Epidermal melanocyte (primary cell): ENCODE data around the gene STX16.

ENCODE experiments used
- DNase-seq: peaks from one replicate; pipeline ENCODE4 v3.0.0; 2011; ENCODE audit warnings: low spot score; ENCODE audit not compliant: insufficient read length

Gene STX16

GRCh38 chr20:58697201-58697866, 46.3 kb downstream of the STX16 start:
- no peak for DNase-seq

DNA sequence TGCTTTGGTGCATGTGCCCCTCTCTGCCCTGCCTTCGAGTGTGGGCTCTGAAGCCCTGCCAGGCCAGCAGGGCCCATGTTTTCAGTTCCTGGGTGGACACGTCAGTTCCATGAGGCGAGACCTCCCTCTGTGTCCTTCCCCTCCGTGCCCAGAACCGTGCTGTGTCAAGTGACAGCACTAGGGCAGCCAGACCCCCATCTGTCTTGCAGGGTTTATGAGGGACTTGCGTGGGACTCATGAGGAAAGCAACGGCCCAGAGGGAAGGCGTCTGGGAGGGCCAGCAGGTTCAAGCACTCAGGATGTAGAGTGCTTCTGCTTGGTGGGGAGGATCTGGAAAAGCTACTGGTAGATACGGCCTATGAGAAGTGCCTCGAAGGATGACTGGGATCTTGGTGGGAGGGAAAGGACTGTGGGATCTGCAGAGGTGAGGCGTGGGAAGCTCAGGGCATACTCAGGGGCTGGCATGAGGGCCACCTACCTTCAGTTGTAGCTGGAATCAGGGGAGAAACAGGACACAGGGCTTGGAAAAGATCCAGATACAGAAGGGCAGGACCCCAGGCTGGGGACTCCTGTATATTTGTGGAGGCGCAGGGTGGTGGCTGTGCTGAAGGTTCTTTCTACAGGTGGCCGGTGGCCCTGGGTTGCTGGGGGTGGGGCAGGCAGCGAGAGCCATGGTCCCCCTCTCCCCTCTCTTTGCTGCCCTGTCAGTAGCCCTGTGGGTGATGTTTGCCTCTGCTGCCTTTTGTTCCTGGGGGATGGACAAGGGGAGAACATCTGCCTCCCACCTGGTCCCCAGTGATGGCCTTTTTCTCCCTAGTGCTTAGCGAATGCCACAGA, 47.0 kb downstream of the STX16 start:
- DNase-seq: no peak

GRCh38 chr20:58698741-58699622, 47.9 kb downstream of the STX16 start:
- DNase-seq: no peak

- no peak for DNase-seq
Measured at GRCh38 chr20:58699623-58700107, 48.6 kb downstream of the STX16 start.

DNA sequence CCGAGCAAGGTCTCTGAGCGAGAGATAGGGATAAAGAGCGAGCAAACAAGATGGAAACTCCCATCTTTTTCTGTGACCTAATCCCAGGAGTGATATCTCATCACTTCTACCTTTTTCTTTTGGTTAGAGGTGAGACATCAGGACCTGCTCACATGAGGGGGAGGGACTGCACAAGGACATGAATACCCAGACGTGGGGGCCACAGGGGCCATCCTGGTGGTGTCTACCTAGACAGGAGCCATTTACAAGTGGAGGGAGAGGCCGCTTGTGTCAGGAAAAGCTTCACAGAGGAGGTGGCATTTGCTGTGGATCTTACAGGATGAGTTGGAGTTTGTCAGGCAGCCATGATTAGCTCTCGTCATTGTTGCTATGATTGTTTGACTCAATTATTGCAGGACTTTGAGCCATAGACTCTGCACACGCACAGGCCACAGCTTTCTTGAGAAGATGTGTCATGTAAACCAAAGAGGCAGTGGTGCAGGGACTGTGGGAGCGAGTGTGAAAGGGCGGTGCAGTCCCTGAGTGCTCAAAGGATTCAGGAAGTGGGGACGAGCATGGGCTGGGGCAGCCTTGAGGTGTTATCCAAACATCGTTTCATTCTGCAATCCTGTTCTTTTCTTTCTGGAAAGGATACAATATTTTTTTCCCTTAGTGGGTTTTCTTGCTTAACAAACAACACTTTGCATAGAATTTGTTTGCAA, 49.2 kb downstream of the STX16 start:
- DNase-seq: no peak

DNA sequence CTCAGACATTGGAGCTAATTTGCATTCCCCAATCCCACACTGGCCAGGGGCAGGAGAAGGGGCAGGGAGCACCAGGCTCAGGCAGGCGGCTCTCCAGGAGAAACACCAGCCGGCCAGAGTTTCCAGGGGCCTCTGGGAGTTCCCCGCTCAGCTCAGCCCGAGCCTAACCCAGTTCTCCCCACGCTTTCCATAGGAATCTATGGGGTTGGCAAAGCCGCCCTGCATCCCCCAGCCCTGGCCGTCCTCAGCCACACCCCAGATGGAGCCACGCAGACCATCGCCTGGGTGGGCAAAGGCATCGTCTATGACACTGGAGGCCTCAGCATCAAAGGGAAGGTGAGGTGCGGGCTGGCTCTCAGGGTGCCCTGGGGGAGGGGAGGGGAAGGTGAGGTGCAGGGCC, 49.7 kb downstream of the STX16 start:
- no peak for DNase-seq

DNA sequence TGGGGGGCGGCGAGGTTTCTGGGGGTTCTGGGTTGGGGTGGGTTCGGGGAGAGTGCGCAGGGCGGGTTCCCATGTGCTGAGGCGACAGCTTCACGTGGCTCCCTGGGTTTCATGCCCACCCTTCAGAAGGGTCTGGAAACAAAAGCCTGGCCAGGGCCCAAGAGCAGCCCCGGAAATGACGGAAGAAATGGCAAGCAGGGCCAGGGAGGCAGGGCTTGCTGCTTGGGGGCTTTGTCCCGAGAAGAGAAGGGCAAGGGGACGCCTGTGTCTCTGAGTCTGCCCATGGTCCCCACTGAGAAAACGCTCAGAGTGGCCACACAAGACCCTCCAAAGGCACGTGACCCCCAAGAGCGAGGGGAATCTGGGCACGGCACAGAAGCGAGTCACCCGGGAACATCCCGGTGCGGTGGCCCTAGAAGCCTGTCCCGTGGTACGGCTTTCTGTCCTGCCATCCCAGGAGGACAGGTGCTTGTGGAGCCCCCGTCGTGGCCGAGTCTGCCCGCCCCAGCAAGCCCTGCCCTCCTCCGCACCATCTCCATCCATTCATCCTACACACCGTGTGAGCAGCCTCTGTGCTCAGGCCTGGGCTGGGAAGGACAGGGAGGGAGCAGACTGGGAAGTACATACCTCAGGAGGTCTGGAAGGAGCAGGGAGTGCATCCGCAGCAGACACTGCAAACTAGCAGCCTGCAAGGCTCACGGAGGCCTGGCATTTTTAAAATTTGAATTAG, 50.5 kb downstream of the STX16 start:
- no peak for DNase-seq

DNA sequence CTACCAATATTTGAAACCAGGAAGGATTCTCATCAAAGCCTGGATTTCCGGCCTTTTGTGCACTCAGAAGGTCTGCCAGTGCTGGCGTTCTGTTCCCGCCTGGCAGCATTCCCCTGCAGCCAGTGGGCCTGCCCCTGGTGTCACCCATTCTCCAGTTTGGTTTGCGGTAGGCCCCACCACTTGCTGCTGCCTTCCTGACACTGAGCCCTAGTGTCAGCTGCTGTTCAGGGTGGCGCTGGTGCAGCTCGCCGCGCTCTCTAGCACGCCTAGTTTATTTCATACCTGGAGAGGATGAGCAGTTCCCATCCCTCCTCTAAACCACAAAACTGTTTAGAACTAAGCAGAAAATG, 51.1 kb downstream of the STX16 start:
- no peak for DNase-seq

- no peak for DNase-seq
Measured at GRCh38 chr20:58702859-58703648, 52.0 kb downstream of the STX16 start.

GRCh38 chr20:58703765-58704371, 52.8 kb downstream of the STX16 start:
- DNase-seq: no peak

- no peak for DNase-seq
Measured at GRCh38 chr20:58705208-58705926, 54.3 kb downstream of the STX16 start.

DNA sequence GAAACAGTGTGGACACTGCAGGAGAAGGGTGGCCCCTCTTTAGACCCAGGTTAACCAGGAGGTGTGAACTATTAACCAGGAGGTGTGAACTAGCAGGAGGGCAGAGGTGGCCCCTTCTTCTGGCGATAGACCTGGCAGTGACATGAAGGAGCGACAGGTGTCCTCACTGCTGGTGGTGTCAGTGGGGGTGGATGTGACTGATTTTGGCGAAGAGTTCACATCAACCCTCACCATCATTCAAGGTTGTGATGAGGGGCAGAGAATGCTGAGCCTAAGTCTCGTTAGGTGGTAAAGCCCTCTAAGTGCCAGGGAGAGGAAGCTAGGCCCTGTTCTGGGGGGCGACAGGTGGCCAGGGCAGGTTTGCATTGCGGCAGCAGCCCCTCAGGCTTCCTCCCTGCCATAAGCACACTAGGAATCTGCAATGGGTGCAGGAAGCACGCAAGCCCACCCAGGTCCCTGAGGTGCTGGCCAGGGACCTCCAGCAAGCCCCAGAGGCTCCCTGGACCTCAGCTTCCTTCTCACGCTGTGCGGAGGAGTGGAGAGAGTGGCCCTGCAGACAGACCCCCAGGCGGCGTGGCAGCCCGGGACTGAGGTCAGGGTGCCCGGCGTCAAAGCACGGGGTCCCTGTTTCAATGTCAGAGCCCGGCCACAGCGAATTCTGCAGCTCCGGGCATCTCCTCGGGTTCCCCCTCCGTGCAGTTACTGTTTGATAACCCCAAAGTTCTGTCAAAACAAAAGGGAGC, 55.2 kb downstream of the STX16 start:
- DNase-seq: no peak

DNA sequence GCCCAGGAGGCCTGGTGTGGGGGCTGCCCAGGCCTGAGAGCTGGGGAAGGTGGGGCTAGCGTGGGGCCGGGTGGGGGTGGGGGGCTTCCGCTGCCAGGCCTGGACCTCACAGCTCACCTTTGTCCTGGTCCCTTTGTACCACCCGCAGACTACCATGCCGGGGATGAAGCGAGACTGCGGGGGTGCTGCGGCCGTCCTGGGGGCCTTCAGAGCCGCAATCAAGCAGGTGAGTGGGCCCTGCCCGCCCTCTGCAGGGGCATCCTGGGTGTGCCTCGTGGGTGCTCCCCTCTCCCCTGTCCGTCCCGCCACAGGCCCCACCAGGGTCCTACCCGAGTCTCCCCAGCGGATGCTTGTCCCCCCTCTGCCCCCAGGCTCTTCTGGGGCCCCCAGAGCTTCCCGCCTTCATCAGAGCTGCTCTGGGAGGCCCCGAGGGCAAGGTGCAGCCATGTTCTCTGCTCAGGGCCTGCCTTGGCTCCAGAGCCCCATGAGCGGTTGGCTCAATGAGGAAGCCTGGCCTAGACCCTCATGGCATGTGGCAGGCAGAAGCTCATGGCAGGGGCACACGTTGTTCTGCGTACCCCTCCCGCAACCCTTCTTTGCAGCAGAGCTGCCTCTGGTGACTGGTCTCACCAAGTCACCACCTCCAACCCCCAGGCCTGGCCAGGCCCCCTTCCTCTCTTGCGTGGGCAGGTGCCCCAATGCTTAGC, 56.0 kb downstream of the STX16 start:
- no peak for DNase-seq

DNA sequence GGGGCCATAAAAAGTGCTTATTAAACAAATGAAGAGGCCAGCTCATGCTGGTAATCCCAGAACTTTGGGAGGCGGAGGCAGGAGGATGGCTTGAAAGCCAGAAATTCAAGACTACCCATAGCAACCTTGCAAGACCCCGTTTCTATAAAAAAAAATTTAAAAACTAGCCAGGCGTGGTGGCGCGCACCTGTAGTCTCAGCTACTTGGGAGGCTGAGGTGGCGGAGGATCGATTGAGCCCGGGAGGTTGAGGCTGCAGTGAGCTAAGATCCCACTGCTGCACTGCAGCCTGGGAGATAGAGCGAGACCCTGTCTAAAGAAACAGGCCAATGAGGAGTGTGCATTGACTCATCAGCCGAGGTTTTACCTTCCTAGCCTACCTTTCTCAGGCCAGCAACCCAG, 56.7 kb downstream of the STX16 start:
- DNase-seq: no peak

- DNase-seq: no peak
Measured at GRCh38 chr20:58708246-58708931, 57.3 kb downstream of the STX16 start.

DNA sequence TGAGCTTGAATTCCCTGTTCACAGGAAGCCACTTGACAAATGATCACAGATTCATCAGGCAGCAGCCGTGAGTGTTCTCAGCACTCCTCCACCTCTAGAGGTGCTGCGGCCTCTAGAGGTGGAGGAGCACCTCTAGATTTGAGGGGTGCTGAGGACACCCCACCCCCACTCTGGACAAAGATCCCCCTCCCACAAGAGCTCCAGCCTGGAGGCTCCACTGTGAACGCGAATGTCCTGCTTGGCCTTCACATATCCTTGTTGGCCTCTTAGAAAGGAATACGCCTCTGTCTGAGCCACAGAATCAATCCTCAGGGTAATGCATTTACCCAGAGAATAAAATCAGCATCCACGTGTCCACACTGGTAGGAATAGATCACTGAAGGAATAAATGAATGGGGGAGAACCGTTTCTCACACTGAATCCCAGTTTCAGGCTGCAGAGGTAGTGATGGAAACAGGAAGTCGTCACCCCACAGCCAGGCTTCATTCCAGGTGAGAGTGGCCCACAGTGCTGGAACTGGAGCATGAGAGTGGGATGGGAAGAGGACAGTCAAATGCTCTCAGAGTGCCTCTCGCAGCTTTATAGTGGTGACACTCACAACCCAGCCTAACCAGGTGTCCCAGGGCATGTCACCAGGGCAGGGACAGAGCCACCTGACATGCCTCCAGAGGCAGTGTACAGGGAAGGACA, 58.1 kb downstream of the STX16 start:
- DNase-seq: no peak
